Measurements from ENCODE around the gene TMED10. TPM values are rescaled to one million over a fixed set of nuclear protein-coding genes. Genes with fewer than 3 reads are reported as not detected.

The TMED10 gene
- total and polyA plus RNA-seq, 4 experiments from 2014 or later: 202 to 425 (median 278) TPM

- no peak overlapping the region for H3K27ac ChIP-seq (ENCODE audit: low read depth, low read length)
Measured at GRCh38 chr14:75120541-75121291, 55.7 kb downstream of the TMED10 start.

GRCh38 chr14:75119056-75119455, 57.4 kb downstream of the TMED10 start:
- no peak overlapping the region for H3K27ac ChIP-seq (ENCODE audit: low read depth, low read length)
- no peak for DNase-seq
- no peaks in the 10 kb centered on the region for H3K27me3 ChIP-seq (ENCODE audit: insufficient read depth, low read length)
- no peaks in the 10 kb centered on the region for H3K9me3 ChIP-seq (ENCODE audit: control insufficient read depth in 1 of 2, low read length in 2 of 2)
- CTCF ChIA-PET (ENCODE audit: partially characterized antibody): no interaction called here
- H3K36me3 ChIP-seq (ENCODE audit: insufficient read depth, low read length): peaks cover 27% of the 10 kb centered on the region
- H3K36me3 Mint-ChIP-seq: peaks cover 35 to 62% of the 10 kb centered on the region in 2 donors
- no peak overlapping the region for H3K27ac Mint-ChIP-seq
- peaks cover 12% of the 10 kb centered on the region for H3K4me1 ChIP-seq (ENCODE audit: insufficient read depth, low read length)
- POLR2A ChIA-PET (ENCODE audit: partially characterized antibody): no interaction called here
- no peaks in the 10 kb centered on the region for H3K9me3 Mint-ChIP-seq
- intact Hi-C loops (cut with micrococcal nuclease): no loop called here
- no peak overlapping the region for H3K4me3 ChIP-seq (ENCODE audit: low read length in 2 of 2)
- no peak overlapping the region for H3K4me3 Mint-ChIP-seq
- no peaks in the 10 kb centered on the region for H3K27me3 Mint-ChIP-seq
- H3K4me1 Mint-ChIP-seq: peaks cover 8 to 21% (median 15%) of the 10 kb centered on the region in 4 donors

More at GRCh38 chr14:75120541-75121291, 55.7 kb downstream of the TMED10 start:
- POLR2A ChIA-PET (ENCODE audit: partially characterized antibody): no interaction called here
- Mint-ChIP-seq H3K9me3 (no peaks in the 10 kb centered on the region), H3K4me3 (no peak overlapping the region), H3K4me1 (peaks cover 18 to 32% (median 21%) of the 10 kb centered on the region in 4 donors), H3K36me3 (peaks cover 31 to 52% of the 10 kb centered on the region in 2 donors), H3K27me3 (no peaks in the 10 kb centered on the region), H3K27ac (peak overlapping the region in 3 of 7 donors; percentile 4 to 48 (median 32))
- intact Hi-C loops (cut with micrococcal nuclease): no loop called here
- H3K4me1 ChIP-seq (ENCODE audit: insufficient read depth, low read length): peaks cover 24% of the 10 kb centered on the region
- peaks cover 20% of the 10 kb centered on the region for H3K36me3 ChIP-seq (ENCODE audit: insufficient read depth, low read length)
- CTCF ChIA-PET (ENCODE audit: partially characterized antibody): no interaction called here
- no peaks in the 10 kb centered on the region for H3K9me3 ChIP-seq (ENCODE audit: control insufficient read depth in 1 of 2, low read length in 2 of 2)
- no peak for DNase-seq
- no peak overlapping the region for H3K4me3 ChIP-seq (ENCODE audit: low read length in 2 of 2)
- no peaks in the 10 kb centered on the region for H3K27me3 ChIP-seq (ENCODE audit: insufficient read depth, low read length)

GRCh38 chr14:75113932-75114539, 62.4 kb downstream of the TMED10 start:
- Mint-ChIP-seq H3K9me3 (no peaks in the 10 kb centered on the region), H3K27ac (no peak overlapping the region), H3K4me3 (no peak overlapping the region), H3K36me3 (peaks cover 58 to 83% of the 10 kb centered on the region in 2 donors), H3K27me3 (no peaks in the 10 kb centered on the region), H3K4me1 (peaks cover 6 to 16% (median 13%) of the 10 kb centered on the region in 4 donors)
- ChIA-PET CTCF (ENCODE audit: partially characterized antibody) (no interaction called here), POLR2A (ENCODE audit: partially characterized antibody) (no interaction called here)
- no peak overlapping the region for H3K4me3 ChIP-seq (ENCODE audit: low read length in 2 of 2)
- no peaks in the 10 kb centered on the region for H3K9me3 ChIP-seq (ENCODE audit: control insufficient read depth in 1 of 2, low read length in 2 of 2)
- H3K27ac ChIP-seq (ENCODE audit: low read depth, low read length): no peak overlapping the region
- DNase-seq: peak in 2 of 5 donors; percentile 3 to 11
- H3K27me3 ChIP-seq (ENCODE audit: insufficient read depth, low read length): no peaks in the 10 kb centered on the region
- peaks cover 10% of the 10 kb centered on the region for H3K4me1 ChIP-seq (ENCODE audit: insufficient read depth, low read length)
- peaks cover 66% of the 10 kb centered on the region for H3K36me3 ChIP-seq (ENCODE audit: insufficient read depth, low read length)
- intact Hi-C loops (cut with micrococcal nuclease): no loop called here

- H3K4me3 Mint-ChIP-seq: no peak overlapping the region
- H3K27me3 Mint-ChIP-seq: no peaks in the 10 kb centered on the region
- Histone ChIP-seq H3K36me3 (ENCODE audit: insufficient read depth, low read length) (peaks cover 70% of the 10 kb centered on the region), H3K9me3 (ENCODE audit: control insufficient read depth in 1 of 2, low read length in 2 of 2) (no peaks in the 10 kb centered on the region), H3K4me3 (ENCODE audit: low read length in 2 of 2) (no peak overlapping the region), H3K27ac (ENCODE audit: low read depth, low read length) (no peak overlapping the region), H3K4me1 (ENCODE audit: insufficient read depth, low read length) (peaks cover 10% of the 10 kb centered on the region), H3K27me3 (ENCODE audit: insufficient read depth, low read length) (no peaks in the 10 kb centered on the region)
- peaks cover 65 to 83% of the 10 kb centered on the region in 2 donors for H3K36me3 Mint-ChIP-seq
- H3K9me3 Mint-ChIP-seq: no peaks in the 10 kb centered on the region
- intact Hi-C loops (cut with micrococcal nuclease): no loop called here
- peak overlapping the region in 2 of 7 donors; percentile 22 to 35 for H3K27ac Mint-ChIP-seq
- H3K4me1 Mint-ChIP-seq: peaks cover 6 to 12% (median 11%) of the 10 kb centered on the region in 4 donors
- DNase-seq: no peak
- CTCF ChIA-PET (ENCODE audit: partially characterized antibody): interaction anchor here (0.8 to 1.2 kb wide), 3 partner anchors 21 to 249 kb away, joined by 4 read pairs; no protein-coding TSS in a partner anchor
- POLR2A ChIA-PET (ENCODE audit: partially characterized antibody): no interaction called here
Measured at GRCh38 chr14:75109877-75110276, 66.5 kb downstream of the TMED10 start.

DNA sequence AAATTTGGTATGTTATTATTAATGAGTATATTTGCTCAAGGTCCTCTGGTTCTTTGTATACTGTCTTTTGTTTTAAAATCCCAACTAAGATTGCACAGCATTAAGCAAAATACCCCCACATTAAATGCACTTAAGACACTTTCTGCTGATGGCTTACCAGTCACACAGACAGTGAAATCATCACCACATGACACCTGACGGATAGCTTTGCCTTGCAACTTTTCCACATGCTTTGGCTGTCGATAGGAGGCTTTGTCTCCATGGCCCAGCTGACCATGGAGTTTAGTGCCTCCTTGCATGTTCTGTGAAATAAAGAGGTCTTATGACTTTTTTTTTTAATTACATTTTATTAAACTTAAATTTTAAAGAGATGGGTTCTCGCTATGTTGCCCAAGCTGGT, 69.2 kb downstream of the TMED10 start:
- H3K4me3 ChIP-seq (ENCODE audit: low read length in 2 of 2): no peak overlapping the region
- H3K4me3 Mint-ChIP-seq: no peak overlapping the region
- H3K36me3 Mint-ChIP-seq: peaks cover 62 to 77% of the 10 kb centered on the region in 2 donors
- H3K27me3 Mint-ChIP-seq: no peaks in the 10 kb centered on the region
- peaks cover 0 to 4% (median 0%) of the 10 kb centered on the region in 4 donors for H3K4me1 Mint-ChIP-seq
- no peaks in the 10 kb centered on the region for H3K9me3 ChIP-seq (ENCODE audit: control insufficient read depth in 1 of 2, low read length in 2 of 2)
- POLR2A ChIA-PET (ENCODE audit: partially characterized antibody): no interaction called here
- CTCF ChIA-PET (ENCODE audit: partially characterized antibody): no interaction called here
- peaks cover 47% of the 10 kb centered on the region for H3K36me3 ChIP-seq (ENCODE audit: insufficient read depth, low read length)
- intact Hi-C loops (cut with micrococcal nuclease): no loop called here
- no peaks in the 10 kb centered on the region for H3K9me3 Mint-ChIP-seq
- no peak for DNase-seq
- no peak overlapping the region for H3K27ac ChIP-seq (ENCODE audit: low read depth, low read length)
- H3K27me3 ChIP-seq (ENCODE audit: insufficient read depth, low read length): no peaks in the 10 kb centered on the region
- H3K27ac Mint-ChIP-seq: peak overlapping the region in 3 of 7 donors; percentile 33 to 87 (median 59)
- no peaks in the 10 kb centered on the region for H3K4me1 ChIP-seq (ENCODE audit: insufficient read depth, low read length)

- peaks cover 0 to 4% (median 3%) of the 10 kb centered on the region in 4 donors for H3K4me1 Mint-ChIP-seq
- no peaks in the 10 kb centered on the region for H3K27me3 Mint-ChIP-seq
- CTCF ChIA-PET (ENCODE audit: partially characterized antibody): interaction anchor here (0.8 kb wide), 1 partner anchor 12 kb away, joined by 3 read pairs; no protein-coding TSS in a partner anchor
- H3K27ac ChIP-seq (ENCODE audit: low read depth, low read length): no peak overlapping the region
- peaks cover 63 to 74% of the 10 kb centered on the region in 2 donors for H3K36me3 Mint-ChIP-seq
- intact Hi-C loops (cut with micrococcal nuclease): no loop called here
- H3K4me1 ChIP-seq (ENCODE audit: insufficient read depth, low read length): no peaks in the 10 kb centered on the region
- no peaks in the 10 kb centered on the region for H3K9me3 ChIP-seq (ENCODE audit: control insufficient read depth in 1 of 2, low read length in 2 of 2)
- POLR2A ChIA-PET (ENCODE audit: partially characterized antibody): no interaction called here
- no peaks in the 10 kb centered on the region for H3K9me3 Mint-ChIP-seq
- H3K27ac Mint-ChIP-seq: peak overlapping the region in 2 of 7 donors; percentile 0 to 53
- DNase-seq: no peak
- no peaks in the 10 kb centered on the region for H3K27me3 ChIP-seq (ENCODE audit: insufficient read depth, low read length)
- H3K4me3 Mint-ChIP-seq: no peak overlapping the region
- peaks cover 56% of the 10 kb centered on the region for H3K36me3 ChIP-seq (ENCODE audit: insufficient read depth, low read length)
- H3K4me3 ChIP-seq (ENCODE audit: low read length in 2 of 2): no peak overlapping the region
Measured at GRCh38 chr14:75101491-75101890, 74.9 kb downstream of the TMED10 start.

DNA sequence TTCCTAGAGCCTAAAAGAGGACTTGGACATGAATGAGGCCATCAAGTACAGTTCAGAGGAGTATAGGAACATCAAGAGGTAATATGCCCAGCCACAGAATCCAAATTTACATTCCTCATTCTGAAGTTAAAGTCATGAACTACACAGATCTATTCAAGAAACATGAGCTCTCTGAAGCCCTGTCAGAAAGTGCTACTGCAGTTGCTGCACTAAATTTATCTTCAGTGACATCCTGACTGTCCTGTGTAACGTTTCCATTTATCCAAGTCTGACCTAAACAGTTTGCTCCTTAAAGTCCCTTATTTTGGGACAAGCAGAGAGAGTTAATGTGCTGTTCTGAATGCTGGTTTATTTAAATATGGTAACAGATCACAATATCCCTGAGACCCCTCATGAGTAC, 77.7 kb downstream of the TMED10 start:
- Histone ChIP-seq H3K27ac (ENCODE audit: low read depth, low read length) (no peak overlapping the region), H3K9me3 (ENCODE audit: control insufficient read depth in 1 of 2, low read length in 2 of 2) (no peaks in the 10 kb centered on the region), H3K27me3 (ENCODE audit: insufficient read depth, low read length) (no peaks in the 10 kb centered on the region), H3K4me3 (ENCODE audit: low read length in 2 of 2) (no peak overlapping the region), H3K4me1 (ENCODE audit: insufficient read depth, low read length) (no peaks in the 10 kb centered on the region), H3K36me3 (ENCODE audit: insufficient read depth, low read length) (peaks cover 69% of the 10 kb centered on the region)
- CTCF ChIA-PET (ENCODE audit: partially characterized antibody): interaction anchor here (3.4 kb wide), 1 partner anchor 10 kb away, joined by 25 read pairs; no protein-coding TSS in a partner anchor
- Mint-ChIP-seq H3K36me3 (peaks cover 68 to 76% of the 10 kb centered on the region in 2 donors), H3K27ac (peak overlapping the region in 1 of 7 donors; percentile 27), H3K27me3 (no peaks in the 10 kb centered on the region), H3K4me1 (peaks cover 0 to 4% (median 3%) of the 10 kb centered on the region in 4 donors), H3K4me3 (no peak overlapping the region), H3K9me3 (no peaks in the 10 kb centered on the region)
- POLR2A ChIA-PET (ENCODE audit: partially characterized antibody): no interaction called here
- DNase-seq: no peak
- intact Hi-C loops (cut with micrococcal nuclease): no loop called here
